Measurements from ENCODE around the gene RPAIN.

Gene RPAIN, protein sequence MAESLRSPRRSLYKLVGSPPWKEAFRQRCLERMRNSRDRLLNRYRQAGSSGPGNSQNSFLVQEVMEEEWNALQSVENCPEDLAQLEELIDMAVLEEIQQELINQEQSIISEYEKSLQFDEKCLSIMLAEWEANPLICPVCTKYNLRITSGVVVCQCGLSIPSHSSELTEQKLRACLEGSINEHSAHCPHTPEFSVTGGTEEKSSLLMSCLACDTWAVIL

DNA sequence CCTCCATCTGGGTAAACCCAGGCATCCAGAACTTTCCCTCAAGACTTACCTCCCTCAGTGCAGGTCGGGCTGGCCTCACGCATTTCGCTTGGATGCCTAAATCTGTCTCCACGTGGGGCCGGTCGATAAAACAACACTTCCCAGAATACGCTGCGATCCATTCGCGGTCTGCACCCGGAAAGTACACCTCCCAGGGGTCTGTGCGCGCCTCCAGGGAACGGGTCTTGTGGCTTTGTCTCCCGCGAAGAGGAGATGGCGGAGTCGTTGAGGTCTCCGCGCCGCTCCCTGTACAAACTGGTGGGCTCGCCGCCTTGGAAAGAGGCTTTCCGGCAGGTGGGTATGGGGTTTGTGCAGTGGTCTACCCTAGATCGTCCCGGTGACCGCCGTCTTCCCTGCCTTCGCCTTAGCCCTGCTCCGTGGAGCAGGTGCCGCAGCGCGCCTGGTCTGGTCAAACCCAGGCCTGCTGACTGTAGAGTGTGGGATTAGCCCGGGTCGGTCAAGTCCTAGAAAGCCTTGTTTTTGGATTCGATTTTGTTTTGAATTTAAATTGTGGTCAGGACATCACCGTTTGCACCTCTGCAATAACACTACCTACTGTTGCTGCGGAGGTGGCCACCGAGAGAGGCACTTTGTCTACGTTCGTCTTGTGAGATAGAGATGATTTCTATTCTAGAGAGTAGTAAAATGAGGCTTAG lies at the start of gene RPAIN:
RPAIN (plus strand) TSS at position 224 of the 695 bp plus-strand sequence; CDS start at position 253, 29 bp downstream.
- TF ChIP-seq, protein P1, sequence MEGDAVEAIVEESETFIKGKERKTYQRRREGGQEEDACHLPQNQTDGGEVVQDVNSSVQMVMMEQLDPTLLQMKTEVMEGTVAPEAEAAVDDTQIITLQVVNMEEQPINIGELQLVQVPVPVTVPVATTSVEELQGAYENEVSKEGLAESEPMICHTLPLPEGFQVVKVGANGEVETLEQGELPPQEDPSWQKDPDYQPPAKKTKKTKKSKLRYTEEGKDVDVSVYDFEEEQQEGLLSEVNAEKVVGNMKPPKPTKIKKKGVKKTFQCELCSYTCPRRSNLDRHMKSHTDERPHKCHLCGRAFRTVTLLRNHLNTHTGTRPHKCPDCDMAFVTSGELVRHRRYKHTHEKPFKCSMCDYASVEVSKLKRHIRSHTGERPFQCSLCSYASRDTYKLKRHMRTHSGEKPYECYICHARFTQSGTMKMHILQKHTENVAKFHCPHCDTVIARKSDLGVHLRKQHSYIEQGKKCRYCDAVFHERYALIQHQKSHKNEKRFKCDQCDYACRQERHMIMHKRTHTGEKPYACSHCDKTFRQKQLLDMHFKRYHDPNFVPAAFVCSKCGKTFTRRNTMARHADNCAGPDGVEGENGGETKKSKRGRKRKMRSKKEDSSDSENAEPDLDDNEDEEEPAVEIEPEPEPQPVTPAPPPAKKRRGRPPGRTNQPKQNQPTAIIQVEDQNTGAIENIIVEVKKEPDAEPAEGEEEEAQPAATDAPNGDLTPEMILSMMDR (IDR thresholded peaks at IDR 0.05): no peak

DNA sequence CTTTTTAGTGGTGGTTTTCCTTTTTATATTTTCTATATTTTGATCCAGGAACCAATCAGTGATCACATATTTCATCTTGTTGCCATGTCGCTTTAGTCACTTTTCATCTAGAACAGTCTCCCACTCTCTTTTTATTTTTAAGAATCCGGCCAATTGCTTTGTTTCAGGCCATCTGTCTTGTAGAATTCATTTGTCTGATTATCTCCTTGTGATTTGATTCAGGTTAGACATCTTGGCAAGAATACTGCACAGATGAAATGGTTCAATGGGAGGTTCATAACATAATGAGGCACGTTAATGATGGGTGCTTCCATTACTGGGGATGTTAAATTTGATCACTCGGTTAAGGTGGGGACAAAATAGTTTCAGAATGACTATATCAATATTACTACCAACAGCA lies 49.6 kb upstream of the RPAIN start:
- TF ChIP-seq, protein P1 (IDR thresholded peaks at IDR 0.05): no peak

DNA sequence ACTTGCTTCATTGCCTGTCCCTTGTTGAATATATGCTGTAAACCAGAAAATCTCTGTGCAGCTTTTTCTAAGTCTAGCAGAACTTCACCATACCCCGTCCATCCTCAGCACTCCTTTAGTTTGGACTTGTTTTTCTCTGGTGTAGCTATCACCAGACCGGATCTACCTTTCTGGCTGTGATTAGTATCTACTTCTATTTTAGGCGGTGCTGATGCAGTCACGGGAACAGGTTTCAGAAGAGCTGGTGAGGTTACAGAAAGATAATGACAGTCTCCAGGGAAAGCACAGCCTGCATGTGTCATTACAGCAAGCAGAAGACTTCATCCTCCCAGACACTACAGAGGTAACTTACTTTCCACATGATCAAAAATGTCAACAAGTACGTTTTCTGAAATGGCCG lies 46.9 kb upstream of the RPAIN start:
- TF ChIP-seq, protein P1 (IDR thresholded peaks at IDR 0.05): no peak

GRCh38 chr17:5378566-5379207 lies 41.3 kb upstream of the RPAIN start:
- TF ChIP-seq, protein P1 (IDR thresholded peaks at IDR 0.05): no peak

GRCh38 chr17:5379351-5380107 lies 40.5 kb upstream of the RPAIN start:
- TF ChIP-seq, protein P1 (IDR thresholded peaks at IDR 0.05): no peak

GRCh38 chr17:5380491-5381135 lies 39.4 kb upstream of the RPAIN start:
- TF ChIP-seq, protein P1 (IDR thresholded peaks at IDR 0.05): no peak

DNA sequence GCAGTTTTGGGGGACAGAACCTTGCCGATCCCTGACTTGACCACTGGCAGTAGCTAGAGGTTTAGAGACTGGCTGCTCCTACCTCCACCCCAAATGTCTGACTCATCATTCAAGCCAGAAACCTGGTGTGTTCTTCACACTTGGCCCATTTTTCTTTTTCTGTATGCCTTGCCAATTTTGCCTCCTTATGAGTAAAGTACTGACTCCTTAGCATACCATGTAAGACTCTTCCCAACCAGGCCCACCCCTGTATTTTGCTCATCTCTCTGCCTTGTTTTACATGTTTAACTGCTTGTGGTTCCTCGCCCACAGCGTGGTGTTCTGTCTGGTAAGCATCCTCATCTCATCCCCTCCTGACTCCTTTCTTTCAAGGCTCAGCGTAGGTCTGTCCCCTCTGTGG lies 38.4 kb upstream of the RPAIN start:
- TF ChIP-seq, protein P1 (IDR thresholded peaks at IDR 0.05): no peak

All from LNCAP (cell line).